HS-5 (cell line): Measurements from ENCODE around the gene TGM2.

Source experiments
- DNase-seq: peaks from one replicate; pipeline ENCODE4 v3.0.0-alpha.2; 2012; ENCODE audit warnings: low read depth

TGM2 gene

GRCh38 chr20:38165089-38165965 lies at the start of gene TGM2:
TSS of gene TGM2 (minus strand) at chr20:38165270. CDS start at chr20:38165198, 72 bp downstream.
- DNase-seq: no peak

GRCh38 chr20:38214256-38215193 lies 49.5 kb upstream of the TGM2 start:
- no peak for DNase-seq

- no peak for DNase-seq
These were observed 48.5 kb upstream of the TGM2 start for GRCh38 chr20:38213607-38213940.

DNA sequence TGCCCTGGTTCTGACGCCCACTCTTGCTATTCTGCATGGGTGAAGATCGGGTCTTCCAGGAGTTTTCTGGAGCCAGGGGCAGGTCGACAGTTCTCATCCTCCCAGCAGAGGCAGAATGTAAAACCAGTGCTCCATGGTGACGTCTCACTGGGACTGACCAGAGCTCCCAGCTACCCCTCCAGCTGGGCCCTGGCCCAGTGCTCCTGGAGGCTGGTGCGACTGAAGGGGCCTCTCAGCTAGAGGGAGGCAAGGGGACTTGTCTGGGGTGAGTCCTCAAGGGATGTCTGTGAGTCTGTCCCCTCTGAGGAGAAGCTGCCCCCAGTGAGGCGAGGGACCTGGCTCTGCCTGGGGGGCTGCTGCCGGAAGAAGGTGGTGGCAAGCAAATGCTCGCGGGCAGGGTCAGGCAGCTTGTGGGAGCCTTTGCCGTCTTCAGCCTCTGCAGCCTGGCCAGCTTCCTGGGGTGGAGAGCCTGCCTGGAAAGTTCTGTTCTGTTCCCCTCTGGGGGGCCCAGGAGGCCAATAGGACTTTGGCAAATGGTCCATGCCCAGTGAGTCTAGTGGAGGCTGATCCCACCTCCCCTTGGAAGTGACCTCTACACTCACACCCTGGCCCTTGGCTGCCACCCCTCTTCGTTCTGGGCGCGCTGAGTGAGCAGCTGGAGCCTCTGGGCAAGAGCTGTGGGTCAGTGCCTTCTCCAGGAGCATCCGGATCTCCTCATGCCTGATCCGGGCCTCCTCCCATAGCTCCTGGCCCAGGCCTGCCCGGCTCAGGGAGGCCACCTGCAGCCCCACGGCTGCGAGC lies 47.9 kb upstream of the TGM2 start:
- no peak for DNase-seq

GRCh38 chr20:38211200-38212097 lies 46.4 kb upstream of the TGM2 start:
- DNase-seq: no peak

DNA sequence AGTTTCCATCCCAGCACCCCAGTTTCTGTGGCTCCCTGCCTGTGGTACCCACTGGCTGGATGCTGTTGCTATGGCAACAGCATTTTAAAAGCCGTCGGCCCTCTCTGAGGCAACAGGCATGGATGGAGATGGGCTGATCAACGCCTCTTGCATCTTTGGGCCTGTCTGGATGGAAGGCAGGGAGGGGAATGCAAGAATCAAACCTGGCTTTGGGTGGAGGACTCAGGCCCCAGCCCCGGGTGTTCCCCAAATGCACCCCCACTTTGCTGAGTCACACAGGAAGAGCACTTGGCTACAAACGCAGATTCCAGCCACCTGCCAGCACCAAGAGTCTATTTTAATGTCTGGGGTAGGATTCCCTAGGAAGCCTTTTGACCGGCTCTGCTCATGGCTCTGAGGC lies 45.7 kb upstream of the TGM2 start:
- no peak for DNase-seq

DNA sequence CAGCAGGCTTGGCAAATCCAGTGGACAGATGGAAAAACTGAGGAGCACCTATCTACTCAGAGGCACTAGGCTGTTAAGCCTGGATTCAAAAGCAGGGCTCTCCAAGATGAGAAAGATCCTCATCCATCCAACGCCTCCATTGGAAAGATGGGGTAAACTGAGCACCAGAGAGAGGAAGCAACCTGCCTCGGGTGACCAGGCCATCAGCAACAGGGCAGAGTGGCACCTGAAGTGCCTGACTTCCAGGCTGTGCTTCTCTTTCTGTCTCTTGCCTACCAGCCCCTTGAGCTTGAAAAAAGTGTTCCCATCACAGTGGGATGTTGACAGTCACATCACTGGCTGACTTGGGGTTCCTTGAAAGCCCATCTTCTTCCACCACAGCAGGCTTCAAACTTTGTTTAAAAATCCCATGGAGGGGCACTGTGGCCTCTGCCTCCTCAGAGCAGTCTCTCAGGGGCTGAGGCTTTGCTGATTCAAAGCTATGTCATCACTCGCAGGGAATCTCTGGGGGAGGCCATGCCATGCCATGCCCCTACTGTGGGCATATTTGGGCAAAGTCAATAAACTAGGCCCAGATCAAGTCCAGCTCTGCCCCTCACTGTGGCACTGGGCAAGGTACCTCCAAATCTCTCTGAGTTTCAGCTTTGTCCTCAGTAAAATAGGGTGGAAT lies 44.8 kb upstream of the TGM2 start:
- no peak for DNase-seq

DNA sequence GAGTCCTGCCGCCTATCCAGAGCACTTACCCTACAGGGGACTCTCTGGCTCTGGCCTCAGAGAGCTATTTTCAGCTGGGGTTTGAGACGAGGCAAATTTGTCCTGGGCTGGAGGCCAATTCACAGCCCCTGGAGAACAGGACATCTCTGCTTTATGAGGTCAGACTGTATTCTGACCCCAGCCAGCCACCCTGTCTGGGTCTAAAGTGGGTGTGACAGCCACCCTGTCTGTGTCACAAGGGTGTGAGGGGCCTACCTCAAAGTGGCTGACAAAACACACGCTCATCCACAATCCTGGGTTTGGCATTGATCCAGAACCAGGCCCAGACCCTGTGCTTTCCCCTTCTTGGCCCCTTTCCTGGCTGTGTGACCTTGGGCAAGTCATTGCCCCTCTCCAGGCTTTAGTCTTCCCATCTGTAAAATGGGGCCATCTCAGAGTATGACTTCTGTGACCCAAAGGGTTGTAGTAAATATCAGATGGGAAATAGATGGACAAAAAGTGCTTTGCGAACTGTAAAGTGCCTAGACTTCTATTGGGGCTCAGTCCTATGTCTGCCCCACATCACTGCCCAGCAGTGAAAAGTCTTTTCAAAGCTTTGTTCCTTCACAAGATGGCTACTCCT lies 44.1 kb upstream of the TGM2 start:
- DNase-seq: no peak

DNA sequence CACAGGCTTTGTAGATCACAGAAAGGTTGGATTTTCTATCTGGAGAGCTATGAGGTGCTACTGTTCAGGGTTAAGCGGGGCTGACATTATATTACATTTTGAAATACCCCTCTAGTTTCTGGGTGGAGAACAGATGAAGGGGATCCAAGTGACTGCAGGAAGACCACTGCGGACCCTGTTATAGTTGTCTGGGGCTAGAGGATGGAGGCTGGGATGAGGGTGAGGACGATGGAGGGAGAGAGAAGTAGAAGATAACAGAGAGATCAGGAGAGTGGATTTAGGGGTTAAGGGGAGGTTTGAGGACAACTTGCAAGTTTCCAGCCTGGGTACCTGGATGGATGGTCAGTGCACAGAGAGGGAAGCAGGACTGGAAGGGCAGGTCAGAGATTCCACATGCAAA lies 43.5 kb upstream of the TGM2 start:
- no peak for DNase-seq

GRCh38 chr20:38208088-38208487 lies 43.0 kb upstream of the TGM2 start:
- no peak for DNase-seq

GRCh38 chr20:38207621-38208020 lies 42.6 kb upstream of the TGM2 start:
- no peak for DNase-seq

GRCh38 chr20:38205001-38205400 lies 39.9 kb upstream of the TGM2 start:
- no peak for DNase-seq

DNA sequence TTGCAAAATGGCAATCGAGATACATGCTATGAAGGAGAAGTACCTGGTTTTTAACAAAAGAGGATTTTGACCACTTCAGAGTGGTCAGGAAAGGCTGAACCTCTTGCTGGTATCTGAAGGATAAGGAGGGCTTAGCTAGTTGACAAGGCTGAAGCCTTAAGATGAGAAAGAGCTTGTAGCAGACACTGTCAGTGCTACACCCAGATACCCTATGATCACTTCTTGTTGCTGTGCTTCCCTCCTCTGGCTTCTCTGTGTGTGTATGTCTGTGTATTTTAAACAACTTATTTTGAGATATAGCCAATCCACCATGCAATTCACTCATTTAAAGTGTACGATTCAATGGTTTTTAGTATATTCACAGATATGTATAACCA lies 38.9 kb upstream of the TGM2 start:
- DNase-seq: no peak

DNA sequence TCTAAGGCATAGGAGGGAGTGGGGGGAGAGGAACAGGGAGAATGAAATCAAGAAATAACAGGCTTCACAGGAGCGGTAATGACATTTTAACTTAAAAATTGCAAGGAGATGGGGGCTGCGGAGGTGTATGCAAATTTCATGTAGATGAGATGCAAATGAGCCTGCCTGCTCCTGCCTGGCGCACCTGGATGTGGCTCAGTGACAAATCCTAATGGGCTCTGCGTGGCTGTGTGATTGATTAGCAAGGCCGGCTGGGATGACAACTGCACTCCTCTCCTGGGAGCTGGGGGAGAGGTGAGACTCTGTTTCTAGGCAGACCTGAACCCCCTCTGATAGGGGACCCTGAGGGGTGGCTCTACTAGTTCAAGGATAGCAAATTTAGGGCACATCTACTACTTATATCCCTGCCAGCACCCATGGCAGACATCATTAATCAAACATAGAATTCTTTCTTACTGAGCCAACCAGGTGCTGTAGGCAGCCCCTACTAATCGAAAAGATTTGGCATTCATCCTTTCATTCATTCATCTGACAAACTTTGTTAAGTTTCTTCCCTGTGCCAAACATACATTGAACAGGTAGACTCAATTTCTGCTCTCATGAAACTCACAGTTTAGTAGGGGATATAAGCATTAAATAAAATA lies 38.4 kb upstream of the TGM2 start:
- DNase-seq: no peak

DNA sequence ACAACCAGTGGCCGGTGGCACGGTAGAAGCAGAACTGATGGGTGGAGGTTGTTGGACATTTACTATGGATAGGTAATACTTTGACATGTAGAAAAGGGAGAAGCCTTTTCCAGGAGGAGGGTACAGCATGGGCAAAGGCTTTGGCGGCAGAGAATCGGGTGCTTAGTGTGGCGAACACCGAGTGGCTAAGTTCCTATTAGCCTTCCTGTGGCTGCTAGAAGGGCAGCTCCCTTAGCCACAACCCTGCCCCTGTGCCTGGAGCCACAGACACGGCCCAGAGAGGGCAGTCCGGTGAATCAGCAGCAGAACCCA lies 37.9 kb upstream of the TGM2 start:
- DNase-seq: no peak

- DNase-seq: no peak
These were observed 37.3 kb upstream of the TGM2 start for GRCh38 chr20:38202153-38202981.

DNA sequence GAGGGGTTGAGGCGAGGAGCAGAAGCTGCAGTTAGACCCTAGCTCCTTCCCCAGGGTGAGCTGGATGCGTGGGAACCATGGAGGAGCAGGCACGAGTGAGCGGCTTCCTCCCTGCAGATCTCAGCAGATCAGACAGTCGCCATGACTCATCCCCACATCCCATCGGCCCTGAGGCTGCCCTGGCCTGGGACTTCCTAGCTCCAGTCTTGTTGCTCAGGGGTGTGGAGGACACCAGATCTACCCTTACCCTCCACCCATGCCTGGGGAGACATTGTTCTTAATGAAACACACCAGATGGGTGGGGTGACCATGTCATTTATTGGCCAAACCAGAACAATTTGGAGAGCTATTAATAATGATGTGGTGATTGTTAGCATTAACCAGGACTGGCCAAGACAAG lies 36.3 kb upstream of the TGM2 start:
- no peak for DNase-seq

- no peak for DNase-seq
These were observed 35.6 kb upstream of the TGM2 start for GRCh38 chr20:38200646-38201045.
